ENCODE results near the gene SPSB3. TPM values are rescaled to one million over a fixed set of nuclear protein-coding genes. Genes with fewer than 3 reads are reported as not detected.

The SPSB3 gene
- total and polyA plus RNA-seq, 2 of the 13 experiments (the other 11 are each of a cell fraction or from before 2014, with no cell fraction given) = 13.2 to 21.9 TPM

- no peak for TF ChIP-seq ZBTB10 (CRISPR knock-in tag; IDR thresholded peaks at IDR 0.05; ENCODE audit: borderline replicate concordance)
- TF ChIP-seq KLF13 (CRISPR knock-in tag; IDR thresholded peaks at IDR 0.05) = no peak
- TF ChIP-seq ZNF20 (CRISPR knock-in tag; IDR thresholded peaks at IDR 0.05) = no peak
- no peak for TF ChIP-seq SP1 (IDR thresholded peaks at IDR 0.05)
- TF ChIP-seq SP1 (CRISPR knock-in tag; IDR thresholded peaks at IDR 0.05) = no peak
- no peak for TF ChIP-seq FOXK2 (IDR thresholded peaks at IDR 0.05)
- 0 out of 2 replicates have a peak, but pooled peaks have one; percentile 1 for TF ChIP-seq SPEN (CRISPR knock-in tag; IDR thresholded peaks at IDR 0.05; ENCODE audit: low read depth)
- TF ChIP-seq TGIF2 (CRISPR knock-in tag; IDR thresholded peaks at IDR 0.05) = peak; percentile 72; the same call in 1 of the 2 replicates
- peak; percentile 81 for TF ChIP-seq HNRNPLL (IDR thresholded peaks at IDR 0.05; ENCODE audit: low read depth, low read length, poor library complexity, severe bottlenecking)
- TF ChIP-seq NFATC3 (CRISPR knock-in tag; IDR thresholded peaks at IDR 0.05) = no peak
- no peak for TF ChIP-seq BCLAF1 (IDR thresholded peaks at IDR 0.05)
- no peak for TF ChIP-seq JDP2 (CRISPR knock-in tag; IDR thresholded peaks at IDR 0.05; ENCODE audit: borderline replicate concordance)
- no peak for TF ChIP-seq LCORL (IDR thresholded peaks at IDR 0.05)
- TF ChIP-seq LCORL (CRISPR knock-in tag; IDR thresholded peaks at IDR 0.05) = no peak
- TF ChIP-seq MLX (CRISPR knock-in tag; IDR thresholded peaks at IDR 0.05) = no peak
- peak; percentile 75 for TF ChIP-seq ZNF770 (CRISPR knock-in tag; IDR thresholded peaks at IDR 0.05)
- TF ChIP-seq TARDBP (CRISPR knock-in tag; IDR thresholded peaks at IDR 0.05) = no peak
- no peak for TF ChIP-seq ZSCAN9 (CRISPR knock-in tag; IDR thresholded peaks at IDR 0.05; ENCODE audit: borderline replicate concordance)
- TF ChIP-seq TEF (CRISPR knock-in tag; IDR thresholded peaks at IDR 0.05) = no peak
- no peak for TF ChIP-seq CBX5 (CRISPR knock-in tag; IDR thresholded peaks at IDR 0.05; ENCODE audit: borderline replicate concordance)
Observed at GRCh38 chr16:1825864-1826690, 43.7 kb upstream of the SPSB3 start (continued).

Measured in HepG2 (cell line).